Endothelial cell of umbilical vein (primary cell): Measurements from ENCODE around the gene KLF13. TPM values are rescaled to one million over a fixed set of nuclear protein-coding genes. Genes with fewer than 3 reads are reported as not detected.

ENCODE experiments used
- BruUV-seq: library from RNA; stranded (reverse); fragments of 400-500 nt; replicated peaks from 2 replicates; lab custom pipeline; 2021; lab: Mats Ljungman, UMichigan
- CTCF ChIA-PET: fragments of 300-600, 350-600 bp; sonication (Branson Sonifier 250); formaldehyde crosslinking; loops from one replicate; lab custom pipeline; 2021; ENCODE audit warnings: antibody characterized with exemption, inconsistent platforms; lab: Charles Lee
- POLR2A ChIA-PET: fragments of 300-600, 350-600 bp; sonication (Branson Sonifier 250); formaldehyde crosslinking; loops from one replicate; lab custom pipeline; 2021; ENCODE audit warnings: antibody characterized with exemption, inconsistent platforms; lab: Charles Lee
- DNase-seq: peaks from one replicate; pipeline ENCODE4 v3.0.0-alpha.2; 2011; ENCODE audit warnings: low read depth, low spot score
- FAIRE-seq: peaks from 2 replicates; lab custom pipeline; 2011; peaks lifted over from hg19 to GRCh38; lab: Jason Lieb, UNC
- H2AFZ ChIP-seq: 2 replicates; pipeline ENCODE4 v1.6.0; 2012; ENCODE audit warnings: low read depth, low read length, control low read depth, inconsistent platforms
- H3K27ac ChIP-seq: 2 replicates; pipeline ENCODE4 v1.5.1; 2011; ENCODE audit warnings: low read depth, mild to moderate bottlenecking, control low read depth, low read length, moderate library complexity; ENCODE audit not compliant: insufficient read depth
- H3K27me3 ChIP-seq, 2 experiments: 2 replicates each; pipeline versions ENCODE4 v1.6.0 to v1.6.1; 2011; ENCODE audit warnings: low read length in 2 of 2, mixed read lengths in 1 of 2; ENCODE audit not compliant: control insufficient read depth in 2 of 2, insufficient read depth in 2 of 2
- H3K36me3 ChIP-seq, 2 experiments: 2 replicates in 1 of 2; 3 replicates in 1 of 2; pipeline ENCODE4 v1.5.1; 2011; ENCODE audit warnings: low read length in 2 of 2, mild to moderate bottlenecking in 1 of 2, moderate library complexity in 1 of 2; ENCODE audit not compliant: control insufficient read depth in 2 of 2, insufficient read depth in 2 of 2; ENCODE audit errors: extremely low read depth in 1 of 2
- H3K4me1 ChIP-seq: 3 replicates; pipeline ENCODE4 v1.5.1; 2011; ENCODE audit warnings: mild to moderate bottlenecking, low read length; ENCODE audit not compliant: control insufficient read depth, insufficient read depth; ENCODE audit errors: extremely low read depth
- H3K4me2 ChIP-seq: 2 replicates; pipeline ENCODE4 v1.6.1; 2011; ENCODE audit warnings: low read length, control low read depth, mixed read lengths; ENCODE audit not compliant: insufficient read depth
- H3K4me3 ChIP-seq, 3 experiments: fragments of 200-600 bp in 1 of 3; sonication (generic), shearing (Covaris generic) in 1 of 3; replicated peaks in 1 of 3; 2 replicates each; pipeline ENCODE4 v1.5.1; 2011 to 2016; ENCODE audit warnings: control low read depth in 3 of 3, low read length in 3 of 3, mild to moderate bottlenecking in 2 of 3, inconsistent platforms in 1 of 3, low read depth in 1 of 3, moderate library complexity in 1 of 3; ENCODE audit not compliant: insufficient read depth in 1 of 3
- H3K79me2 ChIP-seq: 2 replicates; pipeline ENCODE4 v1.6.0; 2012; ENCODE audit warnings: low read length, inconsistent platforms; ENCODE audit not compliant: control insufficient read depth, insufficient read depth
- H3K9ac ChIP-seq: replicated peaks from 2 replicates; pipeline ENCODE3; 2011; ENCODE audit warnings: low read length, control low read depth; ENCODE audit not compliant: insufficient read depth; ENCODE audit errors: extremely low read depth
- H3K9me1 ChIP-seq: replicated peaks from 3 replicates; pipeline ENCODE4 v1.6.0; 2011; ENCODE audit warnings: mild to moderate bottlenecking, low read length; ENCODE audit not compliant: control insufficient read depth, insufficient read depth; ENCODE audit errors: extremely low read depth
- H3K9me3 ChIP-seq: replicated peaks from 2 replicates; pipeline ENCODE4 v1.5.1; 2012; ENCODE audit warnings: low read length, inconsistent platforms; ENCODE audit not compliant: control insufficient read depth, insufficient read depth
- H4K20me1 ChIP-seq: replicated peaks from 2 replicates; pipeline ENCODE3; 2011; ENCODE audit warnings: mild to moderate bottlenecking, low read length; ENCODE audit not compliant: control insufficient read depth, insufficient read depth; ENCODE audit errors: extremely low read depth
- EZH2 ChIP-seq: IDR thresholded peaks from 2 replicates; pipeline ENCODE4 v1.6.1; 2012; ENCODE audit warnings: borderline replicate concordance, low read depth, mild to moderate bottlenecking, moderate library complexity, low read length, inconsistent platforms; ENCODE audit not compliant: severe bottlenecking
- FOS ChIP-seq: IDR thresholded peaks from 2 replicates; pipeline ENCODE4 v1.6.1; 2011; ENCODE audit warnings: mild to moderate bottlenecking, low read length, moderate library complexity, borderline replicate concordance; ENCODE audit not compliant: insufficient read depth
- JUN ChIP-seq: IDR thresholded peaks from 2 replicates; pipeline ENCODE4 v1.6.1; 2011; ENCODE audit warnings: borderline replicate concordance, low read depth; ENCODE audit not compliant: insufficient read length, insufficient read depth
- MYC ChIP-seq: IDR thresholded peaks from one replicate; pipeline ENCODE4 v1.6.1; 2011; ENCODE audit warnings: mild to moderate bottlenecking, low read depth, low read length
- POLR2A ChIP-seq: IDR thresholded peaks from 2 replicates; pipeline ENCODE4 v1.6.1; 2012; ENCODE audit warnings: low read depth, mild to moderate bottlenecking, control low read depth, low read length
- dilution Hi-C: fragments of 300-500 bp; cut with MboI; formaldehyde crosslinking; loops from one replicate; pipeline ENCODE4 v1.15.0; 2019; ENCODE audit warnings: low sequenced_read_pairs; ENCODE audit not compliant: extremely low pct_ligation_motif_present
- intact Hi-C: fragments of 100-400 bp; cut with micrococcal nuclease; formaldehyde crosslinking; loops from one replicate; pipeline ENCODE4 v1.10.0; 2022
- polyA plus RNA-seq, 4 experiments: library from polyadenylated mRNA; depleted of rRNA in 3 of 4; stranded (reverse) in 3 of 4; unstranded in 1 of 4; fragments of >200 nt; gene quantifications; 2 replicates each; pipeline versions ENCODE4 v1.2.1 to v1.2.3, GENCODE V29; 2011 to 2012; ENCODE audit warnings: missing spikeins in 1 of 4
- total RNA-seq: library from RNA; stranded (reverse); gene quantifications from 2 replicates; pipeline ENCODE4 v1.2.3, GENCODE V29; 2021

KLF13 gene
- total and polyA plus RNA-seq, 2 donors (not counting 3 experiments of a cell fraction or from before 2014, with no cell fraction given) = 10.1 to 31.9 TPM

GRCh38 chr15:31402511-31403056, 75.9 kb downstream of the KLF13 start:
- DNase-seq (no peak), FAIRE-seq (no peak)
- Histone ChIP-seq H3K9me1 (no peaks in the 10 kb centered on the region), H3K79me2 (no peaks in the 10 kb centered on the region), H3K4me1 (peaks cover 16% of the 10 kb centered on the region), H2AFZ (no peak overlapping the region), H3K4me3 (no peak overlapping the region), H3K36me3 (no peaks in the 10 kb centered on the region), H3K9ac (no peak overlapping the region), H3K9me3 (no peaks in the 10 kb centered on the region), H3K4me2 (no peak overlapping the region), H3K27me3 (no peaks in the 10 kb centered on the region), H3K27ac (no peak overlapping the region), H4K20me1 (no peaks in the 10 kb centered on the region)
- no TSS peak for BruUV-seq
- intact Hi-C loops (no loop called here), dilution Hi-C loops (no loop called here)
- ChIA-PET CTCF (no interaction called here), POLR2A (no interaction called here)
- no peak for TF ChIP-seq FOS
- TF ChIP-seq MYC = no peak

DNA sequence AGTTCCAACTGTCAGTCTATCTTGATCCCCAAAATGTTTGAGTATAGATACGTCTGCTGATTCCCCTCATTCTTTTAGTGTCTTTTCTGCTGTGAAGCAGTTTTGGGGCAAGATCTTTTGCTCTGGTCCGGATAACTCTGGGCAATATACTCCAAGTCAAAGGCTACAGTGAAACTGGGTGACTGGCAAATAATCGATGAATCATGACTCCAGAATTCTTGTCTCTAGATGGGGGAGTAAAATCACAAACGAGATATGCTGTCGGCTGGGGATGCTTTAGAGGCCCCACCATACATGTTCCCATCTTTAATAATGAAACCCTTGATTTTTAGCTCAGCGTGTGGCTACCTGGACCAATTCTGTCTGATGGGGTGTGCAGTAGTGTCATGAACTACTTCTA, 76.5 kb downstream of the KLF13 start:
- Histone ChIP-seq H3K9ac (no peak overlapping the region), H3K79me2 (no peaks in the 10 kb centered on the region), H2AFZ (no peak overlapping the region), H3K4me1 (peaks cover 11% of the 10 kb centered on the region), H3K4me3 (no peak overlapping the region), H3K27ac (no peak overlapping the region), H3K9me1 (no peaks in the 10 kb centered on the region), H3K4me2 (no peak overlapping the region), H3K9me3 (no peaks in the 10 kb centered on the region), H4K20me1 (no peaks in the 10 kb centered on the region), H3K36me3 (no peaks in the 10 kb centered on the region), H3K27me3 (no peaks in the 10 kb centered on the region)
- no TSS peak for BruUV-seq
- ChIA-PET POLR2A (no interaction called here), CTCF (no interaction called here)
- intact Hi-C loops (no loop called here), dilution Hi-C loops (no loop called here)
- no peak for DNase-seq
- TF ChIP-seq MYC (no peak), JUN (no peak), POLR2A (no peak), EZH2 (no peak)
- FAIRE-seq = no peak
